Transverse colon (tissue), 4 donors: Measurements from ENCODE around the gene P2RX6. TPM values are rescaled to one million over a fixed set of nuclear protein-coding genes. Genes with fewer than 3 reads are reported as not detected.

Source experiments
- DNase-seq: peaks from one replicate; pipeline ENCODE4 v3.0.0-alpha.2; 2019
- H3K27ac ChIP-seq, 4 donors: fragments of 200-600 bp; sonication (generic); 2 replicates each; pipeline ENCODE4 v1.5.1; 2016 to 2018; ENCODE audit warnings: inconsistent platforms in 4 of 4
- H3K27me3 ChIP-seq: fragments of 200-600 bp; sonication (generic); 2 replicates; pipeline ENCODE4 v1.5.1; 2017; ENCODE audit warnings: inconsistent platforms
- H3K36me3 ChIP-seq, 4 donors: fragments of 200-600 bp; sonication (generic); 2 replicates each; pipeline ENCODE4 v1.5.1; 2017 to 2019; ENCODE audit warnings: inconsistent platforms in 4 of 4
- H3K4me1 ChIP-seq, 4 donors: fragments of 200-600 bp; sonication (generic); 2 replicates each; pipeline ENCODE4 v1.5.1; 2017 to 2020; ENCODE audit warnings: inconsistent platforms in 4 of 4
- H3K4me3 ChIP-seq, 4 donors: fragments of 200-600 bp; sonication (generic); 1 replicate in 1 of 4; 2 replicates in 3 of 4; pipeline versions ENCODE4 v1.5.1 to v1.6.1; 2017 to 2019; ENCODE audit warnings: inconsistent platforms in 4 of 4
- H3K9me3 ChIP-seq, 2 donors: fragments of 200-600 bp; sonication (generic); 2 replicates each; pipeline ENCODE4 v1.5.1; 2017 to 2019; ENCODE audit warnings: inconsistent platforms in 2 of 2
- CTCF ChIP-seq, 5 experiments: fragments of 200-600 bp in 3 of 5; fragments of 450-650 bp in 2 of 5; sonication (generic) in 3 of 5; IDR thresholded peaks; 1 replicate in 2 of 5; 2 replicates in 3 of 5; pipeline ENCODE4 v1.5.1; 2016 to 2017; ENCODE audit warnings: antibody characterized with exemption in 5 of 5, inconsistent platforms in 3 of 5, mild to moderate bottlenecking in 2 of 5, moderate library complexity in 1 of 5
- EP300 ChIP-seq: sonication (generic); formaldehyde crosslinking; IDR thresholded peaks from one replicate; pipeline ENCODE4 v1.6.1; 2017; ENCODE audit warnings: antibody characterized with exemption, low read depth
- POLR2A ChIP-seq: fragments of 450-650 bp; IDR thresholded peaks from one replicate; pipeline ENCODE4 v1.6.1; 2016; ENCODE audit warnings: antibody characterized with exemption, mild to moderate bottlenecking, moderate library complexity
- POLR2AphosphoS5 ChIP-seq, 3 donors: sonication (generic); formaldehyde crosslinking; IDR thresholded peaks; one replicate each; pipeline ENCODE4 v1.6.1; 2016; ENCODE audit warnings: antibody characterized with exemption in 3 of 3
- WGBS, 2 donors: methylation state at CpG; one replicate each; pipeline ENCODE4 v1.1.5; 2018; ENCODE audit warnings: low coverage in 1 of 2; 5-methylcytosine and 5-hydroxymethylcytosine counted together
- in situ Hi-C, 4 donors: fragments of 200-750 bp; cut with MboI; loops; one replicate each; pipeline versions ENCODE4 v1.15.0 to v1.15.1; 2017; ENCODE audit warnings: low sequenced_read_pairs in 3 of 4, low pct_ligation_motif_present in 1 of 4, low pct_unique_long_range_greater_than_20kb in 1 of 4
- intact Hi-C: fragments of 100-400 bp; cut with DNase I; formaldehyde crosslinking; loops from one replicate; pipeline ENCODE4 v1.15.1; 2023; ENCODE audit warnings: low total_unique reads
- total RNA-seq, 4 donors: library from RNA; depleted of rRNA; stranded (reverse); fragments of >200 nt; gene quantifications; one replicate each; pipeline ENCODE4 v1.1.0, GENCODE V29; 2016

Gene P2RX6
- total RNA-seq, 4 donors from 2014 or later, result 0.40 to 1.7 (median 0.82) TPM; not detected in 1

DNA sequence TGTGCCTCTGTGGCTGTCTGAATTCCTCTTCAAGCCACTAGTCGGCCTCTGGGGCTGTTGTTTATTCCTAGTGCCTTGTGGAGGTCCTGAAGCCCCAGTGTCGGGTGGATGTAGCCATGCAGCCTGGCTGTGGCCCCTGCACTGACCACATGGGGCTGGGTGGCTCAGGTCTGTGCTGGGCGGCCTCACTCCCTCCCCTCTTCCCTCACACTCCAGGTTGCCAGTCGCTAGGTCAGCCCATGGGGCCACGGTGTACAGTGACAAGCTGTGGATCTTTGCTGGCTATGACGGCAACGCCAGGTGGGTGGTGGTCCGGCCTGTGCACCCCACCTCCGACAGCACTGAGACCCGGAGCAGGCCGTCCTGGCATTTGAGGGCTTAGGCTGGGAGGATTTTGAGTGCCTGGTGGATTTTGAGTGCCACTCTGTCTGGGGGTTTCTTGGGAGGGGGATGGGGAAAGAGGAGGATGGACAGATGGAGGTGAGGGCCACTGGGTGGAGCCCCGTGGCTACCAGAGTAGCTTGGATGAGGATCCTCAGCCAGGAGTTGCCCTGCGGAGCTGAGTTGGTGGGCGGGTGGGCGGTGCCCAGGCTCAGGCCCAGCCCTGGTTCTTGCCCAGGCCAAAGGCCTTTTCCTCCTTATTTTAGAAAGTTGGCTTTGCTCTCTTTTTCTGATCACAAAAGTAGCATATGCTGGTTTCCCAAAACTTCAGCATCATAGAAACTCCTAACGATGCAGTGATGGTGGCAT, 26.2 kb upstream of the P2RX6 start:
- DNase-seq, result no peak
- 91% methylated on average over 16 of the region's 16 CpGs; no CpG with 5 or more reads in 1 of the 2 donors for WGBS, 2 donors
- H3K36me3 ChIP-seq, result peaks cover 0 to 22% (median 0%) of the 10 kb centered on the region in 4 donors
- no peaks in the 10 kb centered on the region for H3K27me3 ChIP-seq
- peaks cover 0 to 2% (median 1%) of the 10 kb centered on the region in 4 donors for H3K4me1 ChIP-seq
- no peaks in the 10 kb centered on the region for H3K9me3 ChIP-seq
- in situ Hi-C loops, result no loop called here
- intact Hi-C loops, result no loop called here
- no peak overlapping the region for H3K27ac ChIP-seq
- H3K4me3 ChIP-seq, result no peak overlapping the region
- TF ChIP-seq CTCF (IDR thresholded peaks at IDR 0.05) (no peak), POLR2AphosphoS5 (IDR thresholded peaks at IDR 0.05) (no peak), EP300 (no peak), POLR2A (no peak)

GRCh38 chr22:20989323-20990138, 25.4 kb upstream of the P2RX6 start:
- H3K4me1 ChIP-seq, result no peaks in the 10 kb centered on the region
- 60 to 68% methylated on average over 8 to 16 of the region's 17 CpGs for WGBS, 2 donors
- no peak for DNase-seq
- H3K27me3 ChIP-seq, result no peaks in the 10 kb centered on the region
- no peak for TF ChIP-seq POLR2AphosphoS5 (IDR thresholded peaks at IDR 0.05)
- TF ChIP-seq EP300, result no peak
- H3K9me3 ChIP-seq, result no peaks in the 10 kb centered on the region
- no peak overlapping the region for H3K4me3 ChIP-seq
- H3K27ac ChIP-seq, result no peak overlapping the region
- H3K36me3 ChIP-seq, result peaks cover 0 to 22% (median 0%) of the 10 kb centered on the region in 4 donors
- in situ Hi-C loops, result no loop called here
- intact Hi-C loops, result no loop called here

DNA sequence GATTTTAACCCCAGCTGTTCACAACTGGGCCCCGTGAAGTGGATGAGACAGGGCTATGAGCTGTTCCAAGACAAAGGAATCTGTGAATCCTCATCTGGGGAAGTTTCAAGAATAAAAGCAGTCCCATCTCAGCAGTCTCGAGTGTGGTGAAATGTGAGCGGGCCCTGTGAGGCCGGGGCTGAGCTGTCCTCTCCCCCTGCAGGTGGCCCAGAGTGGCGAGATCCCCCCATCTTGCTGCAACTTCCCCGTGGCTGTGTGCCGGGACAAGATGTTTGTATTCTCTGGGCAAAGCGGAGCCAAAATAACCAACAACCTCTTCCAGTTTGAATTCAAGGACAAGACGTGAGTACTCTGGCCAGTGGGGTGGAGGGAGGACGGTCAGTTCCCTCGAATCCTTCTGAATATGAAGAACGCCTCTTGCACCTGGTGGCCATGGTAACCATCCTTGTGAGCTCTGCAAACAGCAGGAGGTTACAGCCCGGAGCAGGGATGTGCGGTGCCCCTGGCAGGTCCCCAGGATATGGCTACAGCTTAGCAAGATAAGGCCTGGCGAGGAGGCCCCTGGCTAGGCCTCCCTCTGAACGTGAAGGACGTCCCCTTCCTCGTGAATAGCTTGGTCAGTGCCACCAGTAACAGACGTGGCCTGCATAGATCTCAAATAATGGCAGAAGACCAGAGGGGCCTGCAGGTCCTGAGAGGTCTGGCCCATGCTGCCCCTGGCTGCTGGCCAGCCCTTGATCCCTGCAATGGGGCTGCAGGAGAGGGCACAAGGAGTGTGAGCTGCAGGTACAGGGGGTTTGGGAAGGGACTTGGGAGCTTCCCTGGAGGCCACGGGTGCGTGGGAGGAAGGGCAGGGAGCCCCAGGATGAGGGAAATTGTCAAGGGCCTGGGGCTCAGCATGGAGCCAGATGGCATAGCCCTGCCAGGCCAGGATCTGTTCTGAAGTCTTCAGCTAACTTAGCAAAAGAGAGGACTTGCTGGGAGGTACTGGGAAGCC, 24.5 kb upstream of the P2RX6 start:
- peaks cover 0 to 22% (median 0%) of the 10 kb centered on the region in 4 donors for H3K36me3 ChIP-seq
- TF ChIP-seq EP300 (no peak), POLR2AphosphoS5 (IDR thresholded peaks at IDR 0.05) (no peak), POLR2A (no peak), CTCF (IDR thresholded peaks at IDR 0.05) (no peak)
- 84% methylated on average over 21 of the region's 21 CpGs; no CpG with 5 or more reads in 1 of the 2 donors for WGBS, 2 donors
- in situ Hi-C loops, result no loop called here
- H3K27ac ChIP-seq, result no peak overlapping the region
- H3K27me3 ChIP-seq, result no peaks in the 10 kb centered on the region
- no peaks in the 10 kb centered on the region for H3K4me1 ChIP-seq
- no peak overlapping the region for H3K4me3 ChIP-seq
- no peaks in the 10 kb centered on the region for H3K9me3 ChIP-seq
- no peak for DNase-seq
- intact Hi-C loops, result no loop called here

DNA sequence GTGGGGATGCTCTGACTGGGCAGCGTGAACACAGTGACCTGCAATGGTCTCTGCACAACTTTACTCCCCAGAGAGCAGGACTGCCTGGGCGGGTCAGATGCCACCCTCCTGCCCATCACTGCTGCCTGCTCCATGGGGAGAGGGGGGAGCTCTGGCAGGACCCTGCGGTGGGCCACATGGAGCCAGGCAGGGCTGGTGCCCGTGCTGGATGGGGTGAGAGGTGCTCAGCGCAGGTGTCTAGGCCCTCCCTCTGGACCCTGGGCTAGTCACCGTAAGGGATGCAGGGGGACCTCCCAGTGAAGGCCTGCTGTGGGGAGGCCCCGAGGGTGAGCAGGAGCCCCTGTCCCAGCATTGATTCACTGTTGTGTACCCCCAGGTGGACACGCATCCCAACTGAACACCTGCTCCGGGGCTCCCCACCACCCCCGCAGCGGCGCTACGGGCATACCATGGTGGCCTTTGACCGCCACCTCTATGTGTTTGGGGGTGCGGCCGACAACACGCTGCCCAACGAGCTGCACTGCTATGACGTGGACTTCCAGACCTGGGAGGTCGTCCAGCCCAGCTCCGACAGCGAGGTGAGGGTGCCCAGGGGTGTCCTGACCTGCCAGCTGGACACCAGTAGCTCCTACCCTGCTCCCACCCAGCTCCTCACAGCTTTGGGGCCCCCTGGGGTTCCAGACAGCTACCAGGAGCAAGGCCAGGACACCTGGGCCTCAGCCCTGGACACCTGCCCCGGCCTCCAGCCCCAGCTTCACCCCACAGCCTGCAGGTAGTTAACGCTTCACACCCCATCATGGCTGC, 23.5 kb upstream of the P2RX6 start:
- intact Hi-C loops, result no loop called here
- WGBS, 2 donors, result 91% methylated on average over 19 of the region's 24 CpGs; no CpG with 5 or more reads in 1 of the 2 donors

More for the DNA sequence above, 23.5 kb upstream of the P2RX6 start:
- H3K9me3 ChIP-seq, result no peaks in the 10 kb centered on the region
- no peak overlapping the region for H3K4me3 ChIP-seq
- H3K27me3 ChIP-seq, result no peaks in the 10 kb centered on the region
- no peaks in the 10 kb centered on the region for H3K4me1 ChIP-seq
- DNase-seq, result no peak
- H3K36me3 ChIP-seq, result peaks cover 0 to 22% (median 0%) of the 10 kb centered on the region in 4 donors
- in situ Hi-C loops, result no loop called here
- no peak overlapping the region for H3K27ac ChIP-seq
- no peak for TF ChIP-seq POLR2A
- TF ChIP-seq CTCF (IDR thresholded peaks at IDR 0.05), result no peak
- no peak for TF ChIP-seq EP300
- no peak for TF ChIP-seq POLR2AphosphoS5 (IDR thresholded peaks at IDR 0.05)
